Measurements from ENCODE around the gene IRF8.

Gene IRF8

GRCh38 chr16:85965125-85965524, 66.2 kb downstream of the IRF8 start:
- no peak for DNase-seq (ENCODE audit: low read depth, low spot score)
- no peak overlapping the region for H3K4me3 ChIP-seq (ENCODE audit: low read length)

DNA sequence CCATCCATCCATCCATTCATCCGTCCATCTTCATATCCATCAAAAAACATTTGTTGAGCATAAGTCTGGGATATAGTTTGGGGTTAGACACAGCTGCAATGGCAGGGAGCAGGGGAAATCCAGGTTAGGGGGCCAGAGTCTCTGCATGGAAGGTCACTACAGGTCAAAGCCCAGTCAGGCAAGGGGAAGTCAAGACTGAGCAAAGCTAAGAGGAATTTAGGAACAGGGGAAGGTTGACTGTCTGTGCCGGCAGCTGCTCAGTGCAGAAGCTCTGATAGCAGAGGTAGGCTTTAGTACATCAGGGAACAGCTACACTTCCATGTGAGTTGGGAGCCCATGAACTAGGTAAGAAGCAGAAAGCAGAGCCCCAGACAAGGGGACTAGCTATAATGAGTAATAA, 68.1 kb downstream of the IRF8 start:
- H3K4me3 ChIP-seq (ENCODE audit: low read length): no peak overlapping the region
- DNase-seq (ENCODE audit: low read depth, low spot score): no peak

GRCh38 chr16:85968041-85968920, 69.3 kb downstream of the IRF8 start:
- no peak for DNase-seq (ENCODE audit: low read depth, low spot score)
- H3K4me3 ChIP-seq (ENCODE audit: low read length): no peak overlapping the region

DNA sequence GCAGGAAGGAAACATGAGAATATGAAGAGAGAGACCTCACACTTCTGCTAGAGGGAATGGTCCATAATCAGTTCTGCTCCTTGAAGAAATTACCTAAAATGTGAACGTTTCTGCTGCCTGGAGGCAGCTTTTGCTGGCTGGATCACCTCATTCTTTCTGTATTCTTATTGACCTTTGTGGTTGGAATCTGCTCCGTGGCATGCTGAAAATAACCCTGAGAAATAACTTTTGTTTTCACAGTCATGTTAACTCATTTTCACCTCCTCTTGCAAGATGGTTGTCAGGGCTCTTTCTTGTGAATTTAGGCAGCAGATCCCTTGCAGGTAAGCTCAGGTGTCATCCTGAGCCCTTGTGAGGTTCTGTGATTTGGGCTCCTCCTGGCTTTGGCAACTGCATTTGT, 70.2 kb downstream of the IRF8 start:
- H3K4me3 ChIP-seq (ENCODE audit: low read length): no peak overlapping the region
- no peak for DNase-seq (ENCODE audit: low read depth, low spot score)

DNA sequence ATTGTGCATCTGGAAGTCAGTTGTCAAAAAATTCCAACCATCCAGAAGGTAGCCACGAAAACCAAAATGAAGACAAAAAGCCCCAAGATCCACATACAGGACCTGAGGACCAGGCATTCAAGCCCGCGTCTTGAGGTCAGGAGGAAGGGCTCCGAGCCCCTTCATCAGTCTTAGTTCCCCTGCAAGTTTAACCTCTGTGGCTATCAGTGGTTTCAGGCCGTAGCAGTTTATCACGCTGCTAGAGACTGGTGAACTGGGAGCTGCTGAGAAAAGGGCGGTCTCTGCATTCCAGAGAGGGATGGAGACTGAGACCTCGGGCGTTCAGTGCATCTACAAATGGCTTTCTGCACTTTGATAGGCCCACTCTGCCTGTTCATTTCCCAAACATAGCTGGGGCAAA, 70.6 kb downstream of the IRF8 start:
- DNase-seq (ENCODE audit: low read depth, low spot score): no peak

DNA sequence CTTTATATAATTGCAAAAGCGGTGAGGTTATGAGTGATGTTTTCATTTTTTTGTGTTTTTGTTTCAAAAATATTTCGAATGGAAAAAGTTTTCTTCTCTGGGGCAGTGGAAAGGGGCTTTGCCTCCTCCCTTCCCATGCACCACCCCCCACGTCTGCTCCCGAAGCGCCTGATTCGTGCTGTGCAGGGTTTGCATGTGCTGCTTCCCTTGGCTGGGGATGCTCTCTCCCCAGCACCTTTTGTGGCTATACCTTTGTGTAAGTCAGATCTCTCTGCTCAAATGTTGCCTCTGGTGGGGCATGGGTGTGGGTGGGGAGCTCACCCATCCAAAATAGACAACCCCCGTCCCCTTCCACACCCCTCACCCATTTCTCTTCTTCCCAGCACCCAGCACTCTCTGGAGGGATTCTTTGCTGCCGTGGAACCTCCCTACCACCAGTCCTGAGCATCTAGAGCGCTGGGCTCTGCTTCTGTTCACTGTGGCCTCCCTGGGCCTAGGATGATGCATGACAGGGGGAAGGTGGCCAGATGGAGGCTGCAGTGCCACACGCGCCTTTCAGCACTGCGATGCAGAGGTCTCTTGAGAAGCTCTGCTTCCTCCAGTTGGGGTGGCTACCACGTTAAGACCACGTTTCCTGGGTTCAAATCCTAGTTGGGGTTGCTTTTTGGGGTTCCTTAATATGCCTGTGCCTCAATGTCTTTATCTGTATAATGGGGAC, 71.2 kb downstream of the IRF8 start:
- no peak overlapping the region for H3K4me3 ChIP-seq (ENCODE audit: low read length)
- no peak for DNase-seq (ENCODE audit: low read depth, low spot score)

More for the DNA sequence above, 70.6 kb downstream of the IRF8 start:
- no peak overlapping the region for H3K4me3 ChIP-seq (ENCODE audit: low read length)

- DNase-seq (ENCODE audit: low read depth, low spot score): no peak
- H3K4me3 ChIP-seq (ENCODE audit: low read length): no peak overlapping the region
These were observed 71.8 kb downstream of the IRF8 start for GRCh38 chr16:85970738-85971137.
